Forelimb muscle (tissue), 1 donor: ENCODE results near the gene MYO5A. TPM values are rescaled to one million over a fixed set of nuclear protein-coding genes. Genes with fewer than 3 reads are reported as not detected.

Source experiments
- polyA plus RNA-seq: library from polyadenylated mRNA; unstranded; fragments of 120-200 nt; gene quantifications from one replicate; pipeline ENCODE4 v1.2.1, GENCODE V29; 2013; ENCODE audit not compliant: insufficient read length

Gene MYO5A
- polyA plus RNA-seq, 1 donor, result 5.9 TPM

Other genes starting within 250 kb of the MYO5A start
- gene MYO5C, start 233.1 kb downstream of the MYO5A start, polyA plus RNA-seq, result 8.5 TPM
- 64.8 TPM for gene ARPP19, start 40.1 kb upstream of the MYO5A start, polyA plus RNA-seq
- 21.5 TPM for gene ATOSA, start 150.5 kb upstream of the MYO5A start, polyA plus RNA-seq